NCI-H345 treated with DMSO at 0.1 percent for 48 hours (cell line): ENCODE data around the gene DDO.

Experiments used
- DNase-seq: peaks from one replicate; lab custom pipeline; 2025; ENCODE audit not compliant: unreplicated experiment; lab: John Stamatoyannopoulos, UW

Gene DDO

DNA sequence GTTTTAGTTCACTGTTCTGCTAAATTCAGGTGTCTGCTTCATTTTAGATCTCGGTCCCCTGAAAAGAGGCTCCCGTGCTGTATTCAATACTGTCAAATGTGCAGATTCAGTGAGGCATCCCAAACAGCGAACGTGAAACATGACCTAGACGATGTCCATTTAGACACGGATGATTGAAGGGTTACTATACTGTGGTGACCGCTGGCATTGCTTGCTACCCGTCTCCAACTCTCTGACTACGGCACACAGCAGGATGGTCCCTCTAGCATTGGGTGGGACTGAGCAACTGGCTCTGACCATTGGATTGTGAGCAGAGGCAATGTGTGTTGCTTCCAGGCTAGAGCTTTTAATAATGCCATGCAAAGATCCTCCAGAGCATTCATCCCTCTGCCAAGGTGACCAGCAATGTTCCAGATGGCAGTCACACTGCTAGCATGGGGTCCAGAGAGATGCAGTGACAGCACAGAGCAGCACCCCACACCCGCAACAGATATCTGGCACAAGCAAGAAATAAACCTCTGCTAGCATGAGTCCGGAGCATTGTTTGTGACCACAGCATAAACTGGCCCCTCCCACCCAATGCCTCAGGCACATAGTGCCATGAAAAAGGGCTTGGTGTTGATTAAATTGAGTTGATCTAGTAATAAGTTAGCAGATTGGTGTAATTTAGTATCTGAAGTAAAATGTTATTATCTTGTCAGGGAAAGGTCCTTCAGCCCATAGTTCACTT, 66.2 kb downstream of the DDO start:
- DNase-seq, result no peak

- no peak for DNase-seq
These were observed 70.3 kb downstream of the DDO start for GRCh38 chr6:110345025-110345424.

GRCh38 chr6:110342759-110343158, 72.6 kb downstream of the DDO start:
- DNase-seq, result no peak
